ENCODE results near the gene WDR88. TPM values are rescaled to one million over a fixed set of nuclear protein-coding genes. Genes with fewer than 3 reads are reported as not detected.

The WDR88 gene
- total RNA-seq, 1 donor from 2014 or later, result not detected

- no peak for TF ChIP-seq CTCF (conservative IDR thresholded peaks at IDR 0.05; ENCODE audit: low read depth, low read length)
- DNase-seq (ENCODE audit: low read depth), result no peak
- no peak overlapping the region for H3K4me3 ChIP-seq (ENCODE audit: low read depth, low read length)
Measured at GRCh38 chr19:33201886-33202545, 70.1 kb downstream of the WDR88 start.

DNA sequence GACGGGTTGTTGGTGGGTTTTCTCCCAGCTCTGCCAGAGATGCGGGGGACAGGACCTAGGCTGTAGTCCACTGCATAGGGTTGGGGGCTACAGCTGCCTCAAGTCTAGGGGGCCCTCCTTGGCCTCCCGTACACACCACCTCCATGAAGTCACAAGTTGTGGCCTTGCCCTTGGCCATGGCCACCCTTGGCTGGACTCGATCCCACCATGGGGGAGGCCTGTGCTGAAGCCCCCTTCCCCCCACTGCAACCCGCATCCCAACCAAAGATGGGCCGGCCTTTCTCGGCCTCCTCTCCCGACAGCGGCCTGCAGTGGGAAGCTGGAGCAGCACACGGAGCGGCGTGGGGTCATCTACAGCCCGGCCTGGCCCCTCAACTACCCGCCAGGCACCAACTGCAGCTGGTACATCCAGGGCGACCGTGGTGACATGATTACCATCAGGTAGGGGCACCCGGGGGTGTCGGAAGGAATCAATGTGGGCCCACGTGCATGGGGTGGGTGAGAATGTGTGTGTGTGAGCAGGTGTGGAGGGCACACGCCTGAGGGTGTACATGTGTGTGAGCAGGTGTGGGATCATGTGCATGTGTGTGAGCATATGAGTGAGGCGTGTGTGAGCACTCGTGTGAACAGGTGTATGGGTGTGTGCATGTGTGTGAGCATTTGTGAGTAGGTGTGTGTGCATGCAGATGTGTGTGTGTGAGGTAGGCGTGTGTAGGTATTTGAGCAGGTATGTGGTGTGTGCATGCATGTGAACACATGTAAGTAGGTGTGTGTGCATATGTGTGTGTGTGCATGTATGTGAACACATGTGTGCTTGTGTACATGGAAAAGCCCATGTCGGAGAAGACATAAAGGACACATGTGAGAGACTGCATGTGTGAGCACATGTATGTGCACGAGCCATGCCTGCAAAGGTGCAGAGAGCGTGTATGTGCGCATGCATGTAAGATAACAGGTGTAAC, 70.9 kb downstream of the WDR88 start:
- no peak for DNase-seq (ENCODE audit: low read depth)
- no peak overlapping the region for H3K4me3 ChIP-seq (ENCODE audit: low read depth, low read length)
- no peak for TF ChIP-seq CTCF (conservative IDR thresholded peaks at IDR 0.05; ENCODE audit: low read depth, low read length)

DNA sequence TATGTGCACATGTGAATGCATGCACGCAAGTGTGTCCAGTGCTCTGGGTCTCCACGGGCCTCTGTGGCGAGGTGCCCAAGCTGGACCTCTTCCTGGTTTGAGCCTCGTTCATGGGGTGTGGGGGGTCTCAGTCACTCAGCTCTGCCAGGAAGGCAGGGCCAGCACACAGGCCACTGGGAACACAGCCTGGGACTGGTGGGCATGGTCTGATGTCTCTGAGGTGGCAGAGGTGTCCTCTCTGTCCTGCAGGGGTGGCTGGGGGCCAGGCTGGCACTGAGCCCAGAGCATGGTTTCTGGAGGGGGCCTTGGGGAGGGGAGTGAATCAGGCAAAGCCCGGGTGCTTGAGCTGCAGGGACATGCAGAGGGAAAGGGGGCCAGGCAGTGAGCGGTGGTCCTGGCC, 71.6 kb downstream of the WDR88 start:
- DNase-seq (ENCODE audit: low read depth), result no peak
- no peak for TF ChIP-seq CTCF (conservative IDR thresholded peaks at IDR 0.05; ENCODE audit: low read depth, low read length)
- H3K4me3 ChIP-seq (ENCODE audit: low read depth, low read length), result no peak overlapping the region

DNA sequence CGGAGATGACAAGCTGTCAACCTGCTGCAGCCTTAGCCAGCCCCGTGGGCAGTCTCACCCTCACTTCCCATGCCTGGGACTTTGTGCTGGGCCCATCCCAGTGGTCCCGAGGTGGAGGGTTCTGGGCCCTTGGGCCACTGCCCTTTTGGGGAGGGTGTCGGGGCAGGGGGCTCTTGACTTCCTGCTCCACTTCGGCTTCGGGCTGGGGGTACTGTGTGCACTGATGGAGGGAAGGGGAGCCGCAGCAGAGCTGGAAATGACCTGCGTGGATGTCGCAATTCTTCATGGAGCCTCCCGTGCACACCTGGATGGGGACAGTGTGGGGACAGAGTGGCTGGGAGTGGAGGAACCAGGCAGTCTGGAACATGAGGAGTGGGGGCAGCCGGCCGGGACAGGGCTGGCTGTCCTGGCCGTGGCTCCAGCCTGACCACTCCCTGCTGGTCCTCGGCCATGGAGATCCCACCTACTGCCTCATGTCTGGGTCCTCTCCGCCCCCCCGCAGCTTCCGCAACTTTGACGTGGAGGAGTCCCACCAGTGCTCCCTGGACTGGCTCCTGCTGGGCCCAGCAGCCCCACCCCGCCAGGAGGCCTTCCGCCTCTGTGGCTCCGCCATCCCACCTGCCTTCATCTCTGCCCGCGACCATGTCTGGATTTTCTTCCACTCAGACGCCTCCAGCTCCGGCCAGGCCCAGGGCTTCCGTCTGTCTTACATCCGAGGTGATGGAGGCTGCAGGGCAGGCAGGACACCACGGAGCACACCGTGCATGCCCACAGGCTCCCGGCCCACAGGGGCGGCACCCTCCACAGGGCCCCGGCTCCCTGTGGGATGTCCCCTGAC, 72.4 kb downstream of the WDR88 start:
- H3K4me3 ChIP-seq (ENCODE audit: low read depth, low read length), result no peak overlapping the region
- DNase-seq (ENCODE audit: low read depth), result no peak

GRCh38 chr19:33205110-33205509, 73.2 kb downstream of the WDR88 start:
- no peak overlapping the region for H3K4me3 ChIP-seq (ENCODE audit: low read depth, low read length)
- DNase-seq (ENCODE audit: low read depth), result no peak
- no peak for TF ChIP-seq CTCF (conservative IDR thresholded peaks at IDR 0.05; ENCODE audit: low read depth, low read length)

More for the DNA sequence above, 72.4 kb downstream of the WDR88 start:
- no peak for TF ChIP-seq CTCF (conservative IDR thresholded peaks at IDR 0.05; ENCODE audit: low read depth, low read length)

DNA sequence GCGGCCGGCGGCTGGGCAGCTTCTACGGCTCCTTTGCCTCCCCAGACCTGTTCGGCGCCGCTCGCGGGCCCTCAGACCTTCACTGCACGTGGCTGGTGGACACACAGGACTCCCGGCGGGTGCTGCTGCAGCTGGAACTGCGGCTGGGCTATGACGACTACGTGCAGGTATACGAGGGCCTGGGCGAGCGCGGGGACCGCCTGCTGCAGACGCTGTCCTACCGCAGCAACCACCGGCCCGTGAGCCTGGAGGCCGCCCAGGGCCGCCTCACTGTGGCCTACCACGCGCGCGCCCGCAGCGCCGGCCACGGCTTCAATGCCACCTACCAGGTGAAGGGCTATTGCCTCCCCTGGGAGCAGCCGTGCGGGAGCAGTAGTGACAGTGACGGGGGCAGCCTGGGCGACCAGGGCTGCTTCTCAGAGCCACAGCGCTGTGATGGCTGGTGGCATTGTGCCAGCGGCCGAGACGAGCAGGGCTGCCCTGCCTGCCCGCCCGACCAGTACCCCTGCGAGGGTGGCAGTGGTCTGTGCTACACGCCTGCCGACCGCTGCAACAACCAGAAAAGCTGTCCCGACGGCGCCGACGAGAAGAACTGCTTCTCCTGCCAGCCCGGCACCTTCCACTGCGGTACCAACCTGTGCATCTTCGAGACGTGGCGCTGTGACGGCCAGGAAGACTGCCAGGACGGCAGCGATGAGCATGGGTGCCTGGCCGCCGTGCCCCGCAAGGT, 73.8 kb downstream of the WDR88 start:
- H3K4me3 ChIP-seq (ENCODE audit: low read depth, low read length), result no peak overlapping the region
- DNase-seq (ENCODE audit: low read depth), result no peak
- TF ChIP-seq CTCF (conservative IDR thresholded peaks at IDR 0.05; ENCODE audit: low read depth, low read length), result no peak

Measured in epithelial cell of proximal tubule (primary cell).